CD4-positive, alpha-beta memory T cell (primary cell): ENCODE measurements around the gene TLX3. TPM values are rescaled to one million over a fixed set of nuclear protein-coding genes. Genes with fewer than 3 reads are reported as not detected.
A peak's percentile ranks its signal among the peaks of the same experiment; 100 is the strongest.

Source experiments
- CTCF ChIA-PET: fragments of 350-600 bp; sonication (Branson Sonifier 250); formaldehyde crosslinking; loops from one replicate; lab custom pipeline; 2021; ENCODE audit warnings: inconsistent platforms; ENCODE audit not compliant: partially characterized antibody; lab: Charles Lee
- POLR2A ChIA-PET: fragments of 350-600 bp; sonication (Branson Sonifier 250); formaldehyde crosslinking; loops from one replicate; lab custom pipeline; 2021; ENCODE audit not compliant: partially characterized antibody; lab: Charles Lee
- DNase-seq, 5 donors: peaks; one replicate each; pipeline versions ENCODE4 v3.0.0 to v3.0.0-alpha.2; 2020 to 2022; ENCODE audit warnings: mixed read lengths in 1 of 5
- H3K27ac ChIP-seq: one replicate; pipeline ENCODE4 v1.7.0; 2013; ENCODE audit warnings: low read depth, low read length
- H3K27me3 ChIP-seq: 2 replicates; pipeline ENCODE4 v1.7.0; 2013; ENCODE audit warnings: mild to moderate bottlenecking, low read length, moderate library complexity; ENCODE audit not compliant: insufficient read depth
- H3K36me3 ChIP-seq: 2 replicates; pipeline ENCODE4 v1.7.0; 2013; ENCODE audit warnings: mild to moderate bottlenecking, low read length, moderate library complexity; ENCODE audit not compliant: insufficient read depth
- H3K4me1 ChIP-seq: 2 replicates; pipeline ENCODE4 v1.7.0; 2013; ENCODE audit warnings: mild to moderate bottlenecking, low read length, moderate library complexity; ENCODE audit not compliant: insufficient read depth
- H3K4me3 ChIP-seq, 2 donors: one replicate each; pipeline ENCODE4 v1.7.0; 2013; ENCODE audit warnings: low read length in 2 of 2, mild to moderate bottlenecking in 1 of 2
- H3K9me3 ChIP-seq, 2 donors: one replicate each; pipeline ENCODE4 v1.7.0; 2013; ENCODE audit warnings: low read length in 2 of 2, control low read depth in 1 of 2; ENCODE audit not compliant: control insufficient read depth in 1 of 2
- H3K27ac Mint-ChIP-seq, 7 donors: one replicate each; pipeline ENCODE4 v1.8.0; 2020 to 2021; ENCODE audit warnings: mixed read lengths in 7 of 7, mild to moderate bottlenecking in 6 of 7, inconsistent platforms in 3 of 7, moderate library complexity in 3 of 7
- H3K27me3 Mint-ChIP-seq, 2 donors: one replicate each; pipeline ENCODE4 v1.8.0; 2020 to 2021; ENCODE audit warnings: mixed read lengths in 2 of 2
- H3K36me3 Mint-ChIP-seq, 2 donors: one replicate each; pipeline ENCODE4 v1.8.0; 2020 to 2021; ENCODE audit warnings: mixed read lengths in 2 of 2, inconsistent platforms in 1 of 2, mild to moderate bottlenecking in 1 of 2
- H3K4me1 Mint-ChIP-seq, 4 donors: one replicate each; pipeline ENCODE4 v1.8.0; 2020 to 2021; ENCODE audit warnings: mixed read lengths in 4 of 4, mild to moderate bottlenecking in 1 of 4
- H3K4me3 Mint-ChIP-seq, 8 donors: one replicate each; pipeline ENCODE4 v1.8.0; 2020 to 2021; ENCODE audit warnings: mixed read lengths in 8 of 8, mild to moderate bottlenecking in 7 of 8, moderate library complexity in 6 of 8, inconsistent platforms in 3 of 8
- H3K9me3 Mint-ChIP-seq, 8 donors: one replicate each; pipeline ENCODE4 v1.8.0; 2020 to 2021; ENCODE audit warnings: mixed read lengths in 8 of 8, mild to moderate bottlenecking in 5 of 8, inconsistent platforms in 3 of 8, moderate library complexity in 1 of 8
- intact Hi-C: fragments of 100-400 bp; cut with micrococcal nuclease; formaldehyde crosslinking; loops from one replicate; pipeline ENCODE4 v1.15.1; 2023
- polyA plus RNA-seq, 2 donors: library from polyadenylated mRNA; unstranded; fragments of 300-500 nt; fragmentation: Illumina TruSeq; gene quantifications; one replicate each; pipeline ENCODE4 v1.2.3, GENCODE V29; 2021
- total RNA-seq, 2 experiments: library from RNA; stranded (reverse); gene quantifications; one replicate each; pipeline ENCODE4 v1.2.3, GENCODE V29; 2021

TLX3 gene
- total and polyA plus RNA-seq, 4 experiments from 2014 or later = not detected

DNA sequence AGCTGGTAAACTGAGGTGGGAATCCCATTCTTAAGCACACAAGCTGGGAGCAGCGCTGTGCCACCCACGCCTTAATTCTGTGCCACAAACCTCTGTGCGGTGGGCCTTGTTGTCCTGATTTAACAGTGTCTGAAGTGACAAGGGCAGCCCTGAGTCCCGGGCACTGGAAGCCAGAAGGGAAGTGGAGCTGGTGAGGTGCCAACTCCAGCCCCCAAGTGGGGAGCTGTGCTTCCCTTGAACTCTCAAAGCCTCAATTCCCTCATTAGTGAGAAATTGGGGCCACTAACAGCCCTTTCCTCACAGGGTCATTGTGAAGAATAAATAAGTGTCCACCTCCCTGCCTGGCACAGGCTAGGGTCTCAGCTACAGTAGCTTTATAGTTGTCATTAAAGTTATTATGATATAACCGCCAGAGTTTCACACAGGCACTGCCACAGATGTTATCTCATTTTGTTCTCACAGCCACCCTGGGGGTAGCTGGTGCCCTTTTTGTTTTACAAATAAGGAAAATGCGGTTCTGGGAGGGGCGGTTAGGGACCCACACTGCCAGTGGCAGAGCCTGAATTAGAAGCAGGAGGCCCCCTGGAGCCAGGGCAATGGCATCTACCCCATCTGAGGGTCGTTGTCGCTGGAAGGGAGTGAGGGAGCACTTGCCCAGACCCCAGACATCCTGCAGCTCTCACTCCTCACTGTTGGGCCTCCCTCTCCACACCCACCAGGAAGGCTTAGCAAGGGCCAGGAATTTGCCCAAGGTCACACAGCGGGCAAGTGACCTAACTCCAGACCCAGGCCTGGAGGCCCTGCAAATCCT lies 2.1 kb upstream of the TLX3 start:
- ChIA-PET CTCF (no interaction called here), POLR2A (no interaction called here)
- Mint-ChIP-seq H3K9me3 (peaks cover 0 to 1% (median 0%) of the 10 kb centered on the region in 8 donors), H3K27me3 (peaks cover 35 to 50% of the 10 kb centered on the region in 2 donors), H3K36me3 (no peaks in the 10 kb centered on the region), H3K4me1 (peaks cover 5 to 19% (median 12%) of the 10 kb centered on the region in 4 donors), H3K27ac (no peak overlapping the region), H3K4me3 (no peak overlapping the region)
- intact Hi-C loops = no loop called here
- no peak for DNase-seq
- Histone ChIP-seq H3K27ac (no peak overlapping the region), H3K9me3 (no peaks in the 10 kb centered on the region), H3K4me1 (no peaks in the 10 kb centered on the region), H3K36me3 (no peaks in the 10 kb centered on the region), H3K27me3 (peaks cover 29% of the 10 kb centered on the region), H3K4me3 (no peak overlapping the region)

DNA sequence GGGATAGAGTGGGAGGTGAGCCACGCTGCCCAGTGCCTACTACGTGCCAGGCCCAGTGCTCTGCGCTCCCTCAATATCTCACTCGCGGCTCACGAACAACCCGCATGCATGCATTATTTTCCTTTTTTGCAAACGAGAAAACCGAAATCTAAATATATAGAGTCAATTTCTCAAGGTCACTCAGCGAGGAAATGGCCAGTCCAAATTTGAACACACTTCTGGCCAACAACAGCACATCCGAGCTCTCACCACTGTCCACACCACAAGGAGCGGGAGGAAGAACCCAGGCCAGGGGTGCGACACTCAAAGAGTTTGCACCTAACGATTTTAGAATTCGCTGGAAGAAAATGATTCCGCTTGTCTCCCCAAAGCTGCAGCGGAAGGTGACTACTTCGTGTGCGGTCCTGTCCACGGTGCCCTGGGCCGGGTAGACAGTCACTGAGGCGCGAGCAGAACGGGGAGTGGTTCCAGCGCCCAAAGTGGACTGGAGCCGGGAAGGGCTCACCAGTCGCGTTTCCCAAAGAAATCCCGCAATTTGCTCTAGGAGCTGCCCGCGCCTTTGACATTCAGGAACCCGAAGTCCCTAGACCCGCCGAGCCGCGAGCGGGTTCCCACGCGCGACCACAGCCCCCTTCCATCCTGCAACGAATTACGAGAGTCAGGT lies 1.1 kb upstream of the TLX3 start:
- H3K27ac Mint-ChIP-seq = peak overlapping the region in 1 of 7 donors; percentile 89
- H3K27me3 ChIP-seq = peaks cover 31% of the 10 kb centered on the region

DNA sequence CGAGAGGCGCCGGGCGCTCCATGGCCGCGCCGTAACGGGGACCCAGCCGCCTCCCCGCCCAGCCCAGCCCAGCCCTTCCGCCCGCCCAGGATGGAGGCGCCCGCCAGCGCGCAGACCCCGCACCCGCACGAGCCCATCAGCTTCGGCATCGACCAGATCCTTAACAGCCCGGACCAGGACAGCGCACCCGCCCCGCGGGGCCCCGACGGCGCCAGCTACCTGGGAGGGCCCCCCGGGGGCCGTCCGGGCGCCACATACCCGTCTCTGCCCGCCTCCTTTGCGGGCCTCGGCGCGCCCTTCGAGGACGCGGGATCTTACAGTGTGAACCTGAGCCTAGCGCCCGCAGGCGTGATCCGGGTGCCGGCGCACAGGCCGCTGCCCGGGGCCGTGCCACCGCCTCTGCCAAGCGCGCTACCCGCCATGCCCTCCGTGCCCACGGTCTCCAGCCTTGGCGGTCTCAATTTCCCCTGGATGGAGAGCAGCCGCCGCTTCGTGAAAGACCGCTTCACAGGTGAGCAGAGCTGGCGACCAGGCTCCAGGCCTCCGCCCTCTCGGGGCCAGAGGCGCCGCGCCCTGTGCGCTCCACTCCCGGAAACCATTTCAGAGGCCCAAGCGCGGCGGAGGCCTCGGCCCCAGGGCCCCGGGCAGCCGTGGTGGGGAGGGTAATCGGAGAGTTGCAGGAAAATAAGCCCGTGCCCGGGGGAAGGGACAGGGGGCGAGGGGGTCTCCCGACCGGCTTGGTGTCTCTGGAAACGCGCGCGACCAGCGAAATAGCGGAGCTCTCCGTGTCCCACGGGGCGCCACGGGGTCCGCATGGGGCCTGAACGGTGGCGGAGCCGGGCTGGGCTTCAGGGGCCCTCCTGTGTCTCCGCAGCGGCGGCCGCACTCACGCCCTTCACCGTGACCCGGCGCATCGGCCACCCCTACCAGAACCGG lies 496 bp downstream of the TLX3 start:
- Histone ChIP-seq H3K27ac (no peak overlapping the region), H3K4me1 (no peaks in the 10 kb centered on the region), H3K27me3 (peaks cover 31% of the 10 kb centered on the region), H3K9me3 (no peaks in the 10 kb centered on the region), H3K4me3 (no peak overlapping the region), H3K36me3 (no peaks in the 10 kb centered on the region)
- Mint-ChIP-seq H3K36me3 (no peaks in the 10 kb centered on the region), H3K9me3 (peaks cover 0 to 3% (median 0%) of the 10 kb centered on the region in 8 donors), H3K27me3 (peaks cover 36 to 57% of the 10 kb centered on the region in 2 donors), H3K4me1 (peaks cover 13 to 38% (median 26%) of the 10 kb centered on the region in 4 donors), H3K27ac (no peak overlapping the region), H3K4me3 (no peak overlapping the region)
- ChIA-PET POLR2A (no interaction called here), CTCF (no interaction called here)
- DNase-seq = no peak
- intact Hi-C loops = no loop called here

More for the DNA sequence above, 1.1 kb upstream of the TLX3 start:
- ChIA-PET CTCF (no interaction called here), POLR2A (no interaction called here)
- H3K36me3 Mint-ChIP-seq = no peaks in the 10 kb centered on the region
- no peak overlapping the region for H3K4me3 ChIP-seq
- no peak overlapping the region for H3K27ac ChIP-seq
- intact Hi-C loops = no loop called here
- H3K27me3 Mint-ChIP-seq = peaks cover 35 to 51% of the 10 kb centered on the region in 2 donors
- no peaks in the 10 kb centered on the region for H3K36me3 ChIP-seq
- peaks cover 0 to 2% (median 0%) of the 10 kb centered on the region in 8 donors for H3K9me3 Mint-ChIP-seq
- H3K4me1 ChIP-seq = no peaks in the 10 kb centered on the region
- peak overlapping the region in 2 of 8 donors; percentile 41 to 59 for H3K4me3 Mint-ChIP-seq
- no peaks in the 10 kb centered on the region for H3K9me3 ChIP-seq
- H3K4me1 Mint-ChIP-seq = peaks cover 7 to 25% (median 16%) of the 10 kb centered on the region in 4 donors
- DNase-seq = no peak

DNA sequence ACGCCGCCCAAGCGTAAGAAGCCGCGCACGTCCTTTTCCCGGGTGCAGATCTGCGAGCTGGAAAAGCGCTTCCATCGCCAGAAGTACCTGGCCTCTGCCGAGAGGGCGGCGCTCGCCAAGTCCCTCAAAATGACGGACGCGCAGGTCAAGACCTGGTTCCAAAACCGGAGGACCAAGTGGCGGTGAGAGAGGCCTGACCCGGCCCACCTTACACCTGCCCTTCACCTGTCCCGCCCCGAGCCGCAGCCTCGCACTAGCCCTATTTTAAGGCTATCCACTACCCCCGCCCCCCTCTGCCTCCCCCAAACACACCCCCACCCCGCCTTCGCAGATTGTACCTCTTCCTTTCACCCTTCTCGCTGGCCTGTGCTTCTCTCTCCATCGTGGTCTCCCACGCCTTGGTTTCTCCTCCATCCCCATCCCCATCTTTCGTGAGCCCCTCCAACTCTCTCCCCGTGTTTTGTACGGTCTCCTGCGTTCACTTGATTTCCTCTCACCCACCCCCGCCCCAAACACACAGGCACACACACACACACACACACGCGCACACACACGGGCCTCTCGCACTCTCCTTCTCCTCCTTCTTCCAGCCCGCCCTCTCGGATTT lies 1.3 kb downstream of the TLX3 start:
- Mint-ChIP-seq H3K27me3 (peaks cover 36 to 50% of the 10 kb centered on the region in 2 donors), H3K4me1 (peaks cover 13 to 38% (median 26%) of the 10 kb centered on the region in 4 donors), H3K4me3 (peak overlapping the region in 3 of 8 donors; percentile 15 to 68 (median 58)), H3K9me3 (peaks cover 0 to 3% (median 0%) of the 10 kb centered on the region in 8 donors), H3K27ac (no peak overlapping the region), H3K36me3 (no peaks in the 10 kb centered on the region)
- DNase-seq = no peak
- Histone ChIP-seq H3K4me3 (no peak overlapping the region), H3K36me3 (no peaks in the 10 kb centered on the region), H3K27ac (no peak overlapping the region), H3K9me3 (no peaks in the 10 kb centered on the region), H3K4me1 (no peaks in the 10 kb centered on the region), H3K27me3 (peaks cover 26% of the 10 kb centered on the region)
- ChIA-PET POLR2A (no interaction called here), CTCF (no interaction called here)
- intact Hi-C loops = no loop called here

DNA sequence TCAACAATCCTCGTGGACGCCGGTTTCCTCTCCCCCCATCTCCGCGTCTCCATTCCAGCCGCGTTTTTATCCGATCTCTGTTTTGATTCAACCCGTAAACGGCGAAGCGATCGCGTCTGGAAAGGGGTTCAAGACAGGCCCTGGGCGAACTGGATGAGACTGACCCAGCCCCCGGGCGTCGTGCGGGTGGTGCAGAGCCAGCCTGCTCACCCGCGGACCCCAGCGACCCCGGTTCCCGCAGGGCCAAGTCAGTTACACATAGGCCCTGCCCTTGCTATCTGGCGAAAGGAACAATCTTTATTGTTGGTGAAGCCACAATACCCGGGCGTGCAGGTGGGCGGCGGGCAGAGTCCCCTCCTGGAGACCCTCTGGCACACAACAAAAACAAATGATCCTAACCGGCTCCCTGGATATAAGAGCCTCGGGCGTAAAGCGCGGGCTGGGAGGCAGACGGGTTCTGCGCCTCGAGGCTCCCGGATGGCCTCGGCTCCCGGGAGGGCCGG lies 1.8 kb downstream of the TLX3 start:
- no peak overlapping the region for H3K4me3 ChIP-seq
- no peaks in the 10 kb centered on the region for H3K36me3 ChIP-seq
- Mint-ChIP-seq H3K36me3 (no peaks in the 10 kb centered on the region), H3K4me1 (peaks cover 13 to 40% (median 26%) of the 10 kb centered on the region in 4 donors), H3K27ac (no peak overlapping the region), H3K27me3 (peaks cover 34 to 49% of the 10 kb centered on the region in 2 donors), H3K9me3 (peaks cover 0 to 3% (median 0%) of the 10 kb centered on the region in 8 donors), H3K4me3 (peak overlapping the region in 3 of 8 donors; percentile 15 to 68 (median 58))
- H3K27me3 ChIP-seq = peaks cover 30% of the 10 kb centered on the region
- H3K9me3 ChIP-seq = no peaks in the 10 kb centered on the region
- DNase-seq = no peak
- H3K27ac ChIP-seq = no peak overlapping the region
- no peaks in the 10 kb centered on the region for H3K4me1 ChIP-seq
- ChIA-PET POLR2A (no interaction called here), CTCF (no interaction called here)
- intact Hi-C loops = no loop called here

DNA sequence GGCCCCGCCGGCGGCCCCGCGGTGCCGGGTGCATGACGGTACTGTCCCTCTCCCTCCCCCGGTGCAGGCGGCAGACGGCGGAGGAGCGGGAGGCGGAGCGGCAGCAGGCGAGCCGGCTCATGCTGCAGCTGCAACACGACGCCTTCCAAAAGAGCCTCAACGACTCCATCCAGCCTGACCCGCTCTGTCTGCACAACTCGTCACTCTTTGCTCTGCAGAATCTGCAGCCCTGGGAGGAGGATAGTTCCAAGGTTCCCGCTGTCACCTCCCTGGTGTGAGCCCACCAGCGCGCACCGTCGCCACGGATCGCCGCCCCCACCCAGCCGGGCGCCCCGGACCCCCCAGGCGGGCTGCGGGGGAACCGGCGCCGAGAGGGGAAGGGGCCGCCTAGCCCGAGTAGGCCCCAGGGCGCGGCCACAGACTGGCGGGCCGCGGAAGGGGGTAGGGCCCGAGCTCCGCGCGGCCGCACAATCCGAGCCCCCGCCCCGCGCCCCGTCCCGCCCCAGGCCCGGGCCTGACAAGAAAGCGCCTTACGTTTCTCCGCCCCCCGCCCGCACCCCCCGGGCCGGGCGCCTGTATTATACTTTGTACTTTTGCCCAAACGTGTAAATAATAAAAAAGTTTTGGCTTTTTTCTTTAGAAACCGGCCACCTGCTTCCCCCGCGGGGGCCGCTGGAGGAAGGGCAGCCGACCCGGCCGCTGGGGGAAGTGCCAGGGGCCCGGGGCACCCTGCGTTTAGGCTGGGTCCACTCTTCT lies 2.5 kb downstream of the TLX3 start:
- no peaks in the 10 kb centered on the region for H3K4me1 ChIP-seq
- Mint-ChIP-seq H3K4me1 (peaks cover 15 to 43% (median 27%) of the 10 kb centered on the region in 4 donors), H3K4me3 (peak overlapping the region in 3 of 8 donors; percentile 20 to 61 (median 29)), H3K27me3 (peaks cover 32 to 45% of the 10 kb centered on the region in 2 donors), H3K36me3 (no peaks in the 10 kb centered on the region), H3K9me3 (peaks cover 0 to 3% (median 0%) of the 10 kb centered on the region in 8 donors), H3K27ac (no peak overlapping the region)
- DNase-seq = no peak
- no peaks in the 10 kb centered on the region for H3K36me3 ChIP-seq
- H3K27ac ChIP-seq = no peak overlapping the region
- intact Hi-C loops = no loop called here
- no peaks in the 10 kb centered on the region for H3K9me3 ChIP-seq
- H3K4me3 ChIP-seq = no peak overlapping the region
- peaks cover 26% of the 10 kb centered on the region for H3K27me3 ChIP-seq
- CTCF ChIA-PET = no interaction called here
- POLR2A ChIA-PET = no interaction called here
